K562 (cell line): ENCODE data around the gene TXNRD2. TPM values are rescaled to one million over a fixed set of nuclear protein-coding genes. Genes with fewer than 3 reads are reported as not detected.

Source experiments
- ARID1B ChIP-seq: fragments of 450-650 bp; IDR thresholded peaks from 2 replicates; pipeline ENCODE4 v1.6.1; 2016; ENCODE audit warnings: antibody characterized with exemption, mild to moderate bottlenecking, inconsistent platforms
- BHLHE40 ChIP-seq: IDR thresholded peaks from 2 replicates; pipeline ENCODE4 v1.6.1; 2011; ENCODE audit warnings: low read length, improper control_type of control experiment
- FOS ChIP-seq: IDR thresholded peaks from 3 replicates; pipeline ENCODE4 v1.6.1; 2011; ENCODE audit not compliant: insufficient read length; ENCODE audit errors: extremely low read depth
- FOXA3 ChIP-seq, 2 experiments: fragments of 450-650 bp in 1 of 2; sonication (generic) in 1 of 2; formaldehyde crosslinking; IDR thresholded peaks in 1 of 2; conservative IDR thresholded peaks in 1 of 2; 2 replicates each; pipeline versions ENCODE4 v1.4.0 to v1.8.0; 2020 to 2022; ENCODE audit warnings: mild to moderate bottlenecking in 2 of 2, missing genetic modification reagents in 1 of 2
- FOXP1 ChIP-seq: sonication (generic); formaldehyde crosslinking; IDR thresholded peaks from 2 replicates; pipeline ENCODE4 v1.8.0; 2022; ENCODE audit warnings: mild to moderate bottlenecking, missing genetic modification reagents
- GABPB2 ChIP-seq: fragments of 250-450 bp; sonication (Bioruptor Pico); conservative IDR thresholded peaks from 2 replicates; pipeline ENCODE4 v1.5.1; 2021; ENCODE audit warnings: mild to moderate bottlenecking
- GTF2F1 ChIP-seq: IDR thresholded peaks from 2 replicates; pipeline ENCODE4 v1.6.1; 2011; ENCODE audit warnings: low read depth, low read length, improper control_type of control experiment
- PATZ1 ChIP-seq: fragments of 250-450 bp; sonication (Bioruptor Pico); IDR thresholded peaks from 2 replicates; pipeline ENCODE4 v1.5.0; 2020; ENCODE audit warnings: mild to moderate bottlenecking, borderline replicate concordance
- PREB ChIP-seq: sonication (generic); formaldehyde crosslinking; IDR thresholded peaks from 2 replicates; pipeline ENCODE4 v1.8.1; 2023; ENCODE audit warnings: mild to moderate bottlenecking, missing genetic modification reagents
- SLC30A9 ChIP-seq: fragments of 250-450 bp; sonication (Bioruptor Pico); IDR thresholded peaks from 2 replicates; pipeline ENCODE4 v1.8.0; 2022; ENCODE audit warnings: mild to moderate bottlenecking, moderate library complexity
- ZBTB33 ChIP-seq: sonication (generic); formaldehyde crosslinking; IDR thresholded peaks from 2 replicates; pipeline ENCODE4 v1.8.1; 2023; ENCODE audit warnings: mild to moderate bottlenecking, missing genetic modification reagents
- ZNF232 ChIP-seq: sonication (generic); formaldehyde crosslinking; IDR thresholded peaks from 2 replicates; pipeline ENCODE4 v1.8.0; 2022; ENCODE audit warnings: mild to moderate bottlenecking, missing genetic modification reagents
- ZNF407 ChIP-seq: fragments of 450-650 bp; IDR thresholded peaks from 2 replicates; pipeline ENCODE4 v1.6.1; 2016; ENCODE audit warnings: low read depth
- polyA plus RNA-seq, 8 experiments: library from polyadenylated mRNA; depleted of rRNA in 4 of 8; stranded (reverse) in 5 of 8; unstranded in 3 of 8; fragments of >200 nt; fragmentation: Nextera tagmentation in 2 of 8; fragmentation: Illumina TruSeq in 1 of 8; extraction: Ambion mirVana in 2 of 8; extraction: Trizol in 1 of 8; gene quantifications; 2 replicates each; pipeline versions ENCODE4 v1.2.1 to v1.2.3, GENCODE V29; 2011 to 2014; ENCODE audit warnings: inconsistent platforms in 1 of 8, missing spikeins in 1 of 8
- total RNA-seq, 7 experiments: library from RNA; depleted of rRNA in 6 of 7; stranded (reverse); fragments of >200 nt in 6 of 7; fragmentation: Illumina TruSeq in 2 of 7; extraction: Trizol in 2 of 7; gene quantifications; 2 replicates each; pipeline versions ENCODE4 v1.2.1 to v1.2.3, GENCODE V29; 2011 to 2021; ENCODE audit warnings: low replicate concordance in 1 of 7

The TXNRD2 gene
- total and polyA plus RNA-seq, 9 of the 15 experiments (the other 6 are each of a cell fraction or from before 2014, with no cell fraction given) = 3.3 to 80.2 (median 49.4) TPM

GRCh38 chr22:19909350-19910179, 32.1 kb downstream of the TXNRD2 start (continued):
- TF ChIP-seq PATZ1 (CRISPR knock-in tag) (no peak; the same call in 1 of the 2 replicates), SLC30A9 (CRISPR knock-in tag) (no peak), FOXP1 (no peak), ZBTB33 (no peak), ZNF407 (peak; percentile 52; the same call in 1 of the 2 replicates), ARID1B (peak; percentile 87), FOS (no peak), PREB (no peak), BHLHE40 (peak; percentile 84), FOXA3 (CRISPR knock-in tag; conservative IDR thresholded peaks at IDR 0.05 in 1 of 2, IDR thresholded peaks at IDR 0.05 in 1 of 2) (0 out of 4 replicates have a peak, but pooled peaks of 1 of the 2 experiments have one; percentile 14), ZNF232 (no peak), GABPB2 (0 out of 2 replicates have a peak, but pooled peaks have one; percentile 12), GTF2F1 (peak; percentile 44; the same call in 1 of the 2 replicates)
